K562 (cell line): ENCODE results near the gene NDFIP1. TPM values are rescaled to one million over a fixed set of nuclear protein-coding genes. Genes with fewer than 3 reads are reported as not detected.

Experiments used
- DMBX1 ChIP-seq: fragments of 250-450 bp; sonication (Bioruptor Pico); IDR thresholded peaks from 2 replicates; pipeline ENCODE4 v1.8.0; 2022; ENCODE audit warnings: inconsistent platforms, mild to moderate bottlenecking, moderate library complexity, borderline replicate concordance
- HDAC6 ChIP-seq: IDR thresholded peaks from 2 replicates; pipeline ENCODE4 v1.6.1; 2012; ENCODE audit warnings: low read depth, mild to moderate bottlenecking, control low read depth, inconsistent platforms, low read length, moderate library complexity
- HNRNPUL1 ChIP-seq: fragments of 200-400 bp; formaldehyde crosslinking; IDR thresholded peaks from 2 replicates; pipeline ENCODE4 v1.6.1; 2017; ENCODE audit warnings: low read length
- ILK ChIP-seq: fragments of 450-650 bp; IDR thresholded peaks from 2 replicates; pipeline ENCODE4 v1.6.1; 2016; ENCODE audit warnings: missing genetic modification characterization, low read depth, mild to moderate bottlenecking, missing compliant biosample characterization, moderate library complexity, borderline replicate concordance
- KAT8 ChIP-seq: fragments of 450-650 bp; IDR thresholded peaks from 2 replicates; pipeline ENCODE4 v1.6.1; 2016; ENCODE audit warnings: low read depth, mild to moderate bottlenecking
- POU5F1 ChIP-seq: fragments of 150-350 bp; IDR thresholded peaks from 2 replicates; pipeline ENCODE4 v1.6.1; 2014; ENCODE audit warnings: borderline replicate concordance, low read length, low read depth, mild to moderate bottlenecking; ENCODE audit not compliant: partially characterized antibody
- ZNF197 ChIP-seq: fragments of 200-800 bp; sonication (Bioruptor generic); IDR thresholded peaks from 2 replicates; pipeline ENCODE4 v1.6.1; 2016; ENCODE audit warnings: low read depth, missing genetic modification characterization, missing compliant biosample characterization
- ZNF561 ChIP-seq: fragments of 450-650 bp; formaldehyde crosslinking; conservative IDR thresholded peaks from 2 replicates; pipeline ENCODE4 v1.4.0; 2020; ENCODE audit warnings: mild to moderate bottlenecking, moderate library complexity
- polyA plus RNA-seq, 8 experiments: library from polyadenylated mRNA; depleted of rRNA in 4 of 8; stranded (reverse) in 5 of 8; unstranded in 3 of 8; fragments of >200 nt; fragmentation: Nextera tagmentation in 2 of 8; fragmentation: Illumina TruSeq in 1 of 8; extraction: Ambion mirVana in 2 of 8; extraction: Trizol in 1 of 8; gene quantifications; 2 replicates each; pipeline versions ENCODE4 v1.2.1 to v1.2.3, GENCODE V29; 2011 to 2014; ENCODE audit warnings: inconsistent platforms in 1 of 8, missing spikeins in 1 of 8
- total RNA-seq, 7 experiments: library from RNA; depleted of rRNA in 6 of 7; stranded (reverse); fragments of >200 nt in 6 of 7; fragmentation: Illumina TruSeq in 2 of 7; extraction: Trizol in 2 of 7; gene quantifications; 2 replicates each; pipeline versions ENCODE4 v1.2.1 to v1.2.3, GENCODE V29; 2011 to 2021; ENCODE audit warnings: low replicate concordance in 1 of 7
- TF ChIP-seq, protein P1 (sequence below): fragments of 450-650 bp; IDR thresholded peaks from 2 replicates; pipeline ENCODE4 v1.6.1; 2016

The NDFIP1 gene
- total and polyA plus RNA-seq, 9 of the 15 experiments (the other 6 are each of a cell fraction or from before 2014, with no cell fraction given) = 5.3 to 37.5 (median 31.9) TPM

DNA sequence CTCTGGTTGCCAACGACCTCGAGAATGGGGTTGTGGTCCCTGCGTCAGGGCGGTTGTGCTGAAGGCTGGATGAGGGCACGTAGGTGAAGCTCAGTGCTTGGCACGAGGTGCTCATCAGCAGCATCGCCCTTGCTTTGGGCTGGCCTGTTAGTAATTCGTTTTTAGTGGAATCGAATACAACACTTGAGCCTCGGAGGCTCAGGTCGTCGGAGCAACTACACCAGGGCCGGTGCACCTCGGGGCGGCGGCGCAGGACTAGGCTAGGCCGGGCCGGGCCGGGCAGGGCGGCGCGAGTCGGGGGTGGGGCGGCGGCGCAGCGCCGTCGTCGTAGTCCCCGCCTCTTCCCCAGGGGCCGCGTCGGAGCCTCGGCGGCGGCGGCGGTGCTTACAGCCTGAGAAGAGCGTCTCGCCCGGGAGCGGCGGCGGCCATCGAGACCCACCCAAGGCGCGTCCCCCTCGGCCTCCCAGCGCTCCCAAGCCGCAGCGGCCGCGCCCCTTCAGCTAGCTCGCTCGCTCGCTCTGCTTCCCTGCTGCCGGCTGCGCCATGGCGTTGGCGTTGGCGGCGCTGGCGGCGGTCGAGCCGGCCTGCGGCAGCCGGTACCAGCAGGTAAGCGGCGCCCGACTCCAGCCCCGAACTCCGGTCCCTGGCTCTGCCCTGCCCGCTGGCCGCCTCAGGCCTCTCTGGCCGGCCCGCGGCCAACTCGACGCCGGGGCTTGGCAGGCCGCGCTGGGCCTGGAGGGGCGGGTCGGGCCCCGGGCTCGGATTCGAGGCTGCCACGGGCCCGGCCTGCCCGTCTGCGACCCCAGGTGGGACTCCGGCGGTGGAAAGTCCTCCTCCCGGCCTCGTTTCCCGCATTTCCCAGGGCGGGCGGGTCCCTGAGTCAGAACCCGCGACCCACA, at the start of gene NDFIP1 (continued):
- TF ChIP-seq HDAC6 (no peak), DMBX1 (no peak), ILK (tag) (no peak), HNRNPUL1 (no peak), ZNF197 (CRISPR knock-in tag) (no peak), POU5F1 (no peak), ZNF561 (CRISPR knock-in tag) (no peak), KAT8 (no peak)
- TF ChIP-seq, protein P1, sequence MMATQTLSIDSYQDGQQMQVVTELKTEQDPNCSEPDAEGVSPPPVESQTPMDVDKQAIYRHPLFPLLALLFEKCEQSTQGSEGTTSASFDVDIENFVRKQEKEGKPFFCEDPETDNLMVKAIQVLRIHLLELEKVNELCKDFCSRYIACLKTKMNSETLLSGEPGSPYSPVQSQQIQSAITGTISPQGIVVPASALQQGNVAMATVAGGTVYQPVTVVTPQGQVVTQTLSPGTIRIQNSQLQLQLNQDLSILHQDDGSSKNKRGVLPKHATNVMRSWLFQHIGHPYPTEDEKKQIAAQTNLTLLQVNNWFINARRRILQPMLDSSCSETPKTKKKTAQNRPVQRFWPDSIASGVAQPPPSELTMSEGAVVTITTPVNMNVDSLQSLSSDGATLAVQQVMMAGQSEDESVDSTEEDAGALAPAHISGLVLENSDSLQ = no peak
